GM21526 (cell line): ENCODE data around the gene DMXL1.
A peak's percentile ranks its signal among the peaks of the same experiment; 100 is the strongest.
"Not testable (repeated sequence)": the region's sequence is repeated elsewhere in the genome, so short reads cannot be mapped to it uniquely, and the experiment has no call there.

Source experiments
- ATAC-seq: cut with Tn5 transposase; IDR thresholded peaks from one replicate; pipeline ENCODE4 v1.9.1; 2021; ENCODE audit warnings: moderate library complexity; ENCODE audit not compliant: unreplicated experiment, low FRiP score

The DMXL1 gene

DNA sequence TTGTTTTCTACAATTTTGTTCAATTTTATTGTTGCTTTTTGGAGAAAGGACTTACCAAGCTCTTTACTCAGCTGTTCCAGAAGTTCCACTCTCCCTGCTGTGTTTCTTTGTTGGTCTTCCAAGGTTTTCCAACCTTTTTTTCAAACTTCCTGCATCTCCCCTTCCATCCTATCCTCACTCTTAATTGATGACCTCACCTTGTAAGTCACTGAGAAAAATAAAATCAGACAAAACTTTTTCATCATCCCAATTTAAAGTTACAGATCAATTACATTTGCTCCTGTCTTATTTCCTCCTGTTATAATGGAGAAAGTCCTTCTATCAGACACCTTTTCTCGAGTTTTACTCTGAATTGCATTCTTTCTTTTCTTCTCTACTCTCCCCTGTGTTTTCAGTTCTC, 121.1 kb downstream of the DMXL1 start:
- no peak for ATAC-seq

GRCh38 chr5:119200795-119201194, 129.9 kb downstream of the DMXL1 start:
- no peak for ATAC-seq

DNA sequence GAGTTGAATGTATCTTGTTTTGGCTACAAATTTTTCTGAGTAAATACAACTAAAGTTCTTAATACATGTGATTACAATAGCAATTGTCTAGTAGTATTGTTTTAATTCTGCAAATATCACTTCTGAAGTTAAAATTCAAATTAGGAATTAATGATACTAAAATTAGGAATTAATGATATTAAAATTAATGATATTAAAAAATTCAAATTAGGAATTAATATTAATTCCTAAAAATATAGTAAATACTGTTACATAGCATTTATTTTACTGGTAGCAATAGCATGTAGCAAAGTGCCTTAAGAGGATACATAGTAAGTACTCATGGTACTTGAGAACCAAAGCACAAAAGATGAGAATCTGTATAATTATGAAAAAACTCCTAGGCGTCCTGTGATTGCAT, 136.2 kb downstream of the DMXL1 start:
- no peak for ATAC-seq

GRCh38 chr5:119212026-119212425, 141.1 kb downstream of the DMXL1 start:
- ATAC-seq: no peak

DNA sequence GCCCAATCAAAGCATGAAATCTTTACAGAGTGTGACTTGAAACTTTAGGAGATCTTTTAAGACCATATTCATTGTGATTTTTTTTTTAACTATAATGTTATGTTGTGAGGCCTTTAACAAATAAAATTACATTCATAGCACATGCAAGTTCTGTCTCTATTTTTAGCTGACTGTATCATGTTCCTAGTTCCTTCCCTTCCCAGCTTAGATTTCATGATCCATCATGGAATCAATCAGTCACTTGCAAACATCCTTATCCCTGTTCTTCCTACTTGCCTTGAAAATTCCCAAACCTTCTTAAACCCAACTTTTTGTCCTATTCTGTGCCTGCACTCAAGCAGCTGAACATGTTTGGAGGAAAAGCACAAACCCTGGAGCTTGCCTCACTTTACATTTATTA, 141.8 kb downstream of the DMXL1 start:
- no peak for ATAC-seq

DNA sequence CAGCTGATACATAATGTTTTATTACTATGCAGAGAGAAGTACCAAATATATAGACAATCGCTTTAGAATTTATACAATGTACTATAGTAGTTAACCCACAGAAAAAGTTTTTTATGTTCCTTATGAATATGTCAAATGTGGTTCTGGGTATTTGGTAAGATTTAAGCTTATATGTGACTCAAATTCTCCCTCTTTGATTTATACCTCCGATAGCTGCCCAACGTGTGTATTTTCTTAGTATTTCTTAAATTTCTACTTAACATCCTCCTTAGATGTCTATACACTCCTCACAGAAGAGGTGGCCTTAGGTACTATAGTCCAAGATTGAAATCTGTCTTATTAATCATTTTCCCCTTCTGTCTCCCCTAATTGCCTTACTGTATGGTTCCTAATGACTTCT, 146.3 kb downstream of the DMXL1 start:
- ATAC-seq: no peak

- ATAC-seq: no peak
Measured at GRCh38 chr5:119218830-119219782, 148.2 kb downstream of the DMXL1 start.

DNA sequence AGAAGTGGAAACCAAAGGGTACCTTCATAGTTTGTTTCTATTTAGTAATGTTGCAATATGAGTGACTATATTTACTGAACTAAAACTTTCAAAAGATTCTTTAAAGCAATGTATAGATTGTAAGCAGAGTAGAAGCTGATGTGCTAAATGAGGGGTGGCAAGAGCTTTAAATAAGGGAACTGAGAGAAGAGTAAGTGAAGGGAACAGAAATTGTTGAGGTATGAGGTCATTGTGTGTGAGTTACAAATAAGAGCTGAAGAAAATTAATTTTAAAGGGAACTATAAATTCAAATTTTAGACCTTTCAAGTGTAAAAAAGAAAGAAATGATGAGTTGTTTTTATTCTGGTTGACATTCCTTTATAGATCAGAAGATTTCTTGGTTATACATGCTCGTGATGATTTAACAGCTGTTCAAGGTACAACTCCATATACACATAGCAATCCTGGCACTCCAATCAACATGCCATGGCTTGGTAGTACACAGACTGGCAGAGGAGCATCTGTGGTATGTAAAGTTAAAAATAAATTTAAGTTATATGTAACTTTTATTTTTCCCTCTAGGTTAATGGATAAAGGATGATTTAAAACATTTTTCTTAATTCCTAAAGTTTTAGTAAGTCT, 149.8 kb downstream of the DMXL1 start:
- ATAC-seq: peak; percentile 95

GRCh38 chr5:119221330-119221729, 150.4 kb downstream of the DMXL1 start:
- no peak for ATAC-seq

- no peak for ATAC-seq
Measured at GRCh38 chr5:119229950-119230349, 159.1 kb downstream of the DMXL1 start.

- no peak for ATAC-seq
Measured at GRCh38 chr5:119238265-119239118, 167.6 kb downstream of the DMXL1 start.

- ATAC-seq: no peak
Measured at GRCh38 chr5:119239119-119239417, 168.2 kb downstream of the DMXL1 start.

- not testable (repeated sequence) for ATAC-seq
Measured at GRCh38 chr5:119239826-119240225, 168.9 kb downstream of the DMXL1 start.

- ATAC-seq: no peak
Measured at GRCh38 chr5:119243888-119244287, 173.0 kb downstream of the DMXL1 start.

- ATAC-seq: no peak
Measured at GRCh38 chr5:119250946-119251901, 180.3 kb downstream of the DMXL1 start.

DNA sequence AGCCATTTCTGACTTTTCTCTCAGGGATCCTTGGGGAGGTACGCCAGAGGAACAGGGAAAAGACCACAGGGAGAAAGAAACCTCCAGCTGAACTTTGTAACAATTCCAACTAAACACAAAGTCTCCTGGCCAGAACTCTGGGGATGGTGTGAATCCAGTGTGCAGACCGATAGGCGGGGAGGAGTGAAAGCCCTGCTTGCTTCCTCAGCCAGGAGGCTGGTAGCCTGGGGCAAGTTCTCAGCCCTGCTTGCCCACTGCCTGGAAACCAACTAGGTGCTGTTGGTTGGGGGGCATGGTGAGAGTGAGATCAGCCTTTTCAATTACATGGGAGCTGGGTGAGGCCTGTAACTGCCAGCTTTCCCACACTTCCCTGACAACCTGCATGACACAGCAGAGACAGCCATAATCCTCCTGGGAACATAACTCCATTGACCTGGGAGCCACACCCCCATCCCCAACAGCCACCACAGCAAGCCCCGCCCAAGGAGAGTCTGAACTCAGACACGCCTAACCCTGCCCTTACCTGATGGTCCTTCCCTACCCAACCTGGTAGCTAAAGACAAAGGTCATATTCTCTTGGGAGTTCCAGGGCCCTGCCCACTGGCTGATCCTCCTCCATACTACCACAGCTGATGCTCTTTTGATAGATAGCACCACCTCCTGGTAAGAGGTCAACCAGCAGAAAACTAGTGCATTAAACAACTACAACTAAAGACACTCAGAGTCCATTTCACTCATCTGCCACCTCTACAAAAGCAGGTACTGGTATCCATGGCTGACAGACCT, 184.9 kb downstream of the DMXL1 start:
- no peak for ATAC-seq

- ATAC-seq: no peak
Measured at GRCh38 chr5:119257613-119258012, 186.7 kb downstream of the DMXL1 start.

GRCh38 chr5:119263639-119264038, 192.8 kb downstream of the DMXL1 start:
- no peak for ATAC-seq

GRCh38 chr5:119264186-119264585, 193.3 kb downstream of the DMXL1 start:
- ATAC-seq: no peak
